22Rv1 (cell line): Measurements from ENCODE around the gene SSTR3.

ENCODE experiments used
- ZFX ChIP-seq: fragments of 450-650 bp; IDR thresholded peaks from 2 replicates; pipeline ENCODE4 v1.6.1; 2017; ENCODE audit warnings: antibody characterized with exemption, borderline replicate concordance
- TF ChIP-seq, protein P1 (sequence below): fragments of 450-650 bp; IDR thresholded peaks from 2 replicates; pipeline ENCODE4 v1.5.1; 2017; ENCODE audit warnings: mild to moderate bottlenecking

DNA sequence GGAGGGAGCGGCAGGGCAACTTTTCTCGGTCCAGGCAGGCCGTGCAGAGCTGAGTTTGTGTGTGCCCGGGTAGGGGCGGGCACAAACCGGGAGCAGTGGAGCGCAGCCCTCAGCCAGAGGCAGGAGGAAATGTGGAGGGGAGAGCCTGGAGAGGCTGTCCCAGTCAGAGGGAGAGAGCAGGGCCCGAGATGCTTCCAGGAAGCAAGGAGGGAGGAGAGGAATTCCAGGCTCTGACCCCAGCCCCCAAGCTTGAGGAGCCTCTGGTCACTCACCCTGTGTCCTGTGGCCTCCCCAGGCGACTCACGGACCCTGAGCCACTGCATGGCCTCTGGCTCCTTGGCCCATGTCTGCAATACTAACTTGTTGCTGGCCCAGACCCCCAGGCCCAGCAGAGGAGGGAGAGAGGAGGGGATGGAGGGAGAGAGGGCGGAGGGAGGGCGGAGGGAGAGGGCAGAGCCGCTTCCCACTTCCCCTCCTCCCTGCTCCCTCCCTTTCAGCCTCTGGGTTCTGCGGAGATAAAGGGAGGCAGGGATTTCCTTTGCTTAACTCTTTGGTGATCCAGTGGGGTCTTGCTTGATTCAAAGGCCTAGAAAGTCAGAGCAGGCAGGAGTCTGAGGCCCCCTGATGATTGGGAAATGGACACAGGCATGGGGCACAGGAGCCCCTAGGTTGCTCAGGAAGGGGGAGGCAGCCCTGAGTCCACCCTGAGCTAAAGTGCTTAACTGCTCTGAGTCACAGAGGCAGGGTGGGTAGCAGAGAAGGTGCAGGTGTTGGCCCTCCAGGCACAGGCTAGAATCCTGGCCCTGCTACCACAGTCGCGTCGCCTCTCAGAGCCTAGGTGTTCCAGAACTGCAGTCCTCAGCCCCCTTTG is 24.2 kb downstream of the SSTR3 start, which contains the start of gene C1QTNF6:
- TF ChIP-seq, protein P1, sequence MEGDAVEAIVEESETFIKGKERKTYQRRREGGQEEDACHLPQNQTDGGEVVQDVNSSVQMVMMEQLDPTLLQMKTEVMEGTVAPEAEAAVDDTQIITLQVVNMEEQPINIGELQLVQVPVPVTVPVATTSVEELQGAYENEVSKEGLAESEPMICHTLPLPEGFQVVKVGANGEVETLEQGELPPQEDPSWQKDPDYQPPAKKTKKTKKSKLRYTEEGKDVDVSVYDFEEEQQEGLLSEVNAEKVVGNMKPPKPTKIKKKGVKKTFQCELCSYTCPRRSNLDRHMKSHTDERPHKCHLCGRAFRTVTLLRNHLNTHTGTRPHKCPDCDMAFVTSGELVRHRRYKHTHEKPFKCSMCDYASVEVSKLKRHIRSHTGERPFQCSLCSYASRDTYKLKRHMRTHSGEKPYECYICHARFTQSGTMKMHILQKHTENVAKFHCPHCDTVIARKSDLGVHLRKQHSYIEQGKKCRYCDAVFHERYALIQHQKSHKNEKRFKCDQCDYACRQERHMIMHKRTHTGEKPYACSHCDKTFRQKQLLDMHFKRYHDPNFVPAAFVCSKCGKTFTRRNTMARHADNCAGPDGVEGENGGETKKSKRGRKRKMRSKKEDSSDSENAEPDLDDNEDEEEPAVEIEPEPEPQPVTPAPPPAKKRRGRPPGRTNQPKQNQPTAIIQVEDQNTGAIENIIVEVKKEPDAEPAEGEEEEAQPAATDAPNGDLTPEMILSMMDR = no peak
- no peak for TF ChIP-seq ZFX
